GM08714 (cell line): ENCODE data around the gene HOXC5.

ENCODE experiments used
- H3K4me3 ChIP-seq: fragments of 200-500 bp; sonication (Bioruptor generic); 2 replicates; pipeline ENCODE4 v1.5.1; 2014; ENCODE audit warnings: mild to moderate bottlenecking, low read length, inconsistent platforms
- ZNF274 ChIP-seq: IDR thresholded peaks from 2 replicates; pipeline ENCODE4 v1.6.1; 2012; ENCODE audit warnings: mild to moderate bottlenecking, low read depth, low read length

Gene HOXC5

DNA sequence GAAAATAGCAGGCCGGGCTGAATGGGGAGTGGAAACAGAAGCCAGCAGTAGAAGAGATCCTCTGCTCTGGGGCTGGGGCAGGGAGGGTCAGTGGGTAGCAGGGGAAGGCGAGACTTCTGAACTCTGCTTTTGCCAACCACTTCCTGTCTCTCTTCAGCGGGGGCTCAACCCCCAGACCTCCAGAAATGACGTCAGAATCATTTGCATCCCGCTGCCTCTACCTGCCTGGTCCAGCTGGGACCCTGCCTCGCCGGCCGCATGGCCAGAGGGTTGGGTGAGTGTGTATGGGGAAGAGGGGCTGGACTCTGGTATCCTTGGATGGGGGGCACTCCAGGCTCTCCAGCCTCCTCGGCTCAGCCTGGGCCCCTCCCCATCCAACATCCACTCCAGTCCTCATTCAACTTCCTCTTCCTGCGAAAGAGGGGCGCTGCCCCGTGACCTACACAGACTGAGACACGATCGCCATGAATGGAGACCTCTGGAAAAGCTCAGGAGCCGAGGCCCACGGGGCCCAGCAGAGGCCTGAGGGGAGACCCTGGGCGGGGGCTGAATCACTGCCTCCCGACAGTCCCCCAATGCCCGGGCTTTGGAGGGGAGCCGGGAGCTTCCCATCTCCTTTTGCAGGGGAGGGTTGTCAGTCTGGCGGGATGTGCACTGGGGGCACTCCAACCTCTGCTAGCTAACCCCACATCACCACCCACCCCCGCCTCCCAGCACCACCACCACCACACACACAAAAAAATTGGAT lies 20.3 kb downstream of the HOXC5 start:
- no peak for TF ChIP-seq ZNF274
- H3K4me3 ChIP-seq: peak overlapping the region; percentile 52

DNA sequence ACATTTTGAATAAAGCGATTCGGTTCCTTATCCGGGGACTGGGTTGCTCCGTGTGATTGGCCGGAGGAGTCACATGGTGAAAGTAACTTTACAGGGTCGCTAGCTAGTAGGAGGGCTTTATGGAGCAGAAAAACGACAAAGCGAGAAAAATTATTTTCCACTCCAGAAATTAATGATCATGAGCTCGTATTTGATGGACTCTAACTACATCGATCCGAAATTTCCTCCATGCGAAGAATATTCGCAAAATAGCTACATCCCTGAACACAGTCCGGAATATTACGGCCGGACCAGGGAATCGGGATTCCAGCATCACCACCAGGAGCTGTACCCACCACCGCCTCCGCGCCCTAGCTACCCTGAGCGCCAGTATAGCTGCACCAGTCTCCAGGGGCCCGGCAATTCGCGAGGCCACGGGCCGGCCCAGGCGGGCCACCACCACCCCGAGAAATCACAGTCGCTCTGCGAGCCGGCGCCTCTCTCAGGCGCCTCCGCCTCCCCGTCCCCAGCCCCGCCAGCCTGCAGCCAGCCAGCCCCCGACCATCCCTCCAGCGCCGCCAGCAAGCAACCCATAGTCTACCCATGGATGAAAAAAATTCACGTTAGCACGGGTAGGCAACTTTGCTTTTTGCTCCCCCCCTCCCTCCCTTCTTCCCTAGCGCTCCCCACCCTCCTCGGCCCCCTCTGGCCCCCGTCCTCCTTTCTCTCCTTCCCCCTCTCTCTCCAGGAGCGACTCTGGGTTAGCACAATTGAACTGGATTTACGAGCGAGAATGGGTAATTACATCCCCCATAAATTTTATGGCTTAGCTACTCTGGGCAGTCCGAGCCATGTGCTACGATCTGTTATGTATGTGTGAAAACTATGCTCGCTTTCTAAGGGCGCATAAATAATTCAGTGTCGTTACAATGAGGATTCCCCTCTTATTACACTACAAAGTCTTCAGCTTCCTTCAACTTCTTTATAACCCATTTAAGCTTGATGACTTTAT lies 21.2 kb downstream of the HOXC5 start, which contains the start of gene HOXC4:
HOXC4 (plus strand) TSS at position 85 of the 991 bp plus-strand sequence; CDS start at position 173, 88 bp downstream.
- TF ChIP-seq ZNF274: no peak
- peak within 1 kb of the TSS; percentile 52 for H3K4me3 ChIP-seq

DNA sequence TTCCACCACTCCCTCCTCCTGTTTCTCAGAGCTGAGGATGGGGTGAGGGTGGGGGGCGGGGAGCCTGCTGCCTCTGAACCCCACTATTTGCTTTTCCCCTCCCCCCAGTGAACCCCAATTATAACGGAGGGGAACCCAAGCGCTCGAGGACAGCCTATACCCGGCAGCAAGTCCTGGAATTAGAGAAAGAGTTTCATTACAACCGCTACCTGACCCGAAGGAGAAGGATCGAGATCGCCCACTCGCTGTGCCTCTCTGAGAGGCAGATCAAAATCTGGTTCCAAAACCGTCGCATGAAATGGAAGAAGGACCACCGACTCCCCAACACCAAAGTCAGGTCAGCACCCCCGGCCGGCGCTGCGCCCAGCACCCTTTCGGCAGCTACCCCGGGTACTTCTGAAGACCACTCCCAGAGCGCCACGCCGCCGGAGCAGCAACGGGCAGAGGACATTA lies 21.9 kb downstream of the HOXC5 start:
- TF ChIP-seq ZNF274: no peak
- no peak overlapping the region for H3K4me3 ChIP-seq

- no peak for TF ChIP-seq ZNF274
Measured at GRCh38 chr12:54055552-54055951, 22.7 kb downstream of the HOXC5 start.

DNA sequence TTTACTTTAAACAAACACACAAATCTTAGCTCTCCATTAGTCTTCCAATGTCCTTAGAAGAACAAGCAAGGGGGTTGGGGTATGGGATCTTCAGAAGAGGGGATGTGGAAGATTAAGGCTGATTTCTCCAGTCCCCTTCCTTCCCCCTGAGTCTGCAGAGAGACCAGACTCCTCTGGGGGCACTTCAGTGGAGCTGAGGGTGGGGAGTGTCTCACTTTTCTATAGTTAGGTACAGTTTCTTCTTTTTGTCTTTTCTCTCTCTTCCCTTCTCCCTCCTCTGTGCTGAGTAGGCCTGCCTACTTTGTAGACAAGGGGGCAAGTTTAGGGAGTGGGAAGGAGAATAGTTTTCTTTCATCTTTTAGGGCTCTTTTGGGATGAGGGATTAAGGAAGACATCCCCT lies 23.3 kb downstream of the HOXC5 start:
- no peak overlapping the region for H3K4me3 ChIP-seq
- no peak for TF ChIP-seq ZNF274

More at GRCh38 chr12:54055552-54055951, 22.7 kb downstream of the HOXC5 start:
- no peak overlapping the region for H3K4me3 ChIP-seq

DNA sequence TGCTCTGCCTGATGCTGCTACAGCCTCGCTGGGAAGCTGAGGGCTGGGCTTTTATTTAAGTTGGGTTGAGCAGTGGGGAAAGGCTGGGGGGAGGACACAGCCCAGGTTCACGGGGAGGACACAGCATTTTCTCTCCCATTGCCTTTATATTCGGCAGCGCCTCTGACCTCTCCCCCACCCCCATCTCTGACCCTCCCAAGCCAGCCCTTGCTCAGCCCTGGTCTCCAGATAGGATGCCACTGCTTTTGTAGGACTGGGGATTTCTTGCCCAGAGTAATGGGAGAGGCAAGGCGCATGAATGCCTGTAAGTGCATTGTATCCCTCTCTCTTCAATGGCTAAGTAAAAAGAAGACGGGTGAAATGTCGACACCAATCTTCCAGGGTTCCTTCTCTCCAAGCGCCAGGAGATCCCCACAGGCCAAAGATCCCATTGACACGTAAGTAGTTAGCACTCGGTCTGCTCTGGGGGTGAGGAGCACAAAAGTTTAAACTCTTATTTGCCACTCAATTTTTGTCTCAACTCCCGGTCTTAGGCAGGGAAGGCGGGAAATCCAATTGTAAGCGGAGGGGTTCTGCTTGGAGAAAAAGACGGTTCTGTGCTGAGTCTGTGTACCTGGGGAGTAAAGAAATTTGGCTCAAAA lies 25.4 kb downstream of the HOXC5 start:
- H3K4me3 ChIP-seq: no peak overlapping the region
- no peak for TF ChIP-seq ZNF274

DNA sequence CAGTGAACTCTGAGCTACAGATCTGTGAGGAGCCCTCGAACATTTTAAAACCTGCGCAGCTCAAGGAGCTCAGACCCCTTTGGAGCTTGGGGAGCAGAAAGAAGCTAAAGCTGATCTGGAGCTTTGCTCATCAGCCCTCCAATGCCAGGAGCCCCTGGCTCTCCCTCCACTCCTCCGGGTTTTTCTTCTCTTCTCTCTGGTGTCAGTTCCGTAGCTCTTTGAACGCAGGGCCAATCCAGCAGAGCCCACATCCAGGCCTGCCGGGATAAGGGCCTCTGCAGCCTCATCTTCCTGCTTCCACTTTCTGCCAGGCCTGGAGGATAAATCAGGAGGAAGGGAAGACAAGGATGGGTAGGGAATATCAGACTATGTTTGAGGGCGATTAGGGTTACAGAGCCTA lies 26.8 kb downstream of the HOXC5 start:
- H3K4me3 ChIP-seq: no peak overlapping the region
- no peak for TF ChIP-seq ZNF274

DNA sequence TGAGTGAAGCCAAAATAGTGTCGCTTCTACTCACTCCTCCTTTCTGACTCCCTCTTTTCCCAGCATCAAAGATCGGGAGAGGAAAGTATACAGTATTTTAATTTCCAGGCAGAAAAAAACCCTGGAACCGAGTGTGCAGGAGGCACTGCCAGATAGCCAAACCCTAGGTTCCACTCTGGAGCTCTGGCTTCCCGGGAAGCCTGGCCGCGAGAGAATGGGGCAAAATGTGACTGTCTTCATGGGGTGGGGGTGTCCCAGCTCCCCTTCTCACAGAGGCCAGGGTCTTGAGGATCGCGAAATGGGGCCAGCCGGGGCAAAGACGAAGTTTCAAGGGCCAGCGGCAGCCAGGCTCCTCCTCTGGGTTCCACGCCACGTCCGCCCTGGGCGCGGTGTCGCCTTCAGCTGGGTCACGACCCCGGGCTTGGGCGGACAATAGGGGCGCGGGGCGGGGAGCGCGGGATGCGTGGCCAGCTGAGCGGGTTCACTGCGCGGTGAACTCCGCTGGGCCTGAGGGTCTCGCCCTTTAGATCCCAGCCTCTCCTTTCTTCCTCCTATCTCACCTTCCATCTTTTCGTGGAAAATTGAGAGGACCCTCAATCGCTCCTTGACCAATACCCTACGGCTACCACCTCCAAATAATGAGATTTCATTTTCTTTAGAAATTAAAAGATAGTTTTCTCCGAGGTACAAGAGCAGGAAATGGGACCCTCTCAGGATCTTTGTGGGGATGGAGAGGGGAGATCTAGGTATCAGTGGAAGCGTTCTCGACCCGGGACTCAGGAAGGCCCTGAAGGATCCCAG lies 27.5 kb downstream of the HOXC5 start:
- TF ChIP-seq ZNF274: no peak
- no peak overlapping the region for H3K4me3 ChIP-seq

DNA sequence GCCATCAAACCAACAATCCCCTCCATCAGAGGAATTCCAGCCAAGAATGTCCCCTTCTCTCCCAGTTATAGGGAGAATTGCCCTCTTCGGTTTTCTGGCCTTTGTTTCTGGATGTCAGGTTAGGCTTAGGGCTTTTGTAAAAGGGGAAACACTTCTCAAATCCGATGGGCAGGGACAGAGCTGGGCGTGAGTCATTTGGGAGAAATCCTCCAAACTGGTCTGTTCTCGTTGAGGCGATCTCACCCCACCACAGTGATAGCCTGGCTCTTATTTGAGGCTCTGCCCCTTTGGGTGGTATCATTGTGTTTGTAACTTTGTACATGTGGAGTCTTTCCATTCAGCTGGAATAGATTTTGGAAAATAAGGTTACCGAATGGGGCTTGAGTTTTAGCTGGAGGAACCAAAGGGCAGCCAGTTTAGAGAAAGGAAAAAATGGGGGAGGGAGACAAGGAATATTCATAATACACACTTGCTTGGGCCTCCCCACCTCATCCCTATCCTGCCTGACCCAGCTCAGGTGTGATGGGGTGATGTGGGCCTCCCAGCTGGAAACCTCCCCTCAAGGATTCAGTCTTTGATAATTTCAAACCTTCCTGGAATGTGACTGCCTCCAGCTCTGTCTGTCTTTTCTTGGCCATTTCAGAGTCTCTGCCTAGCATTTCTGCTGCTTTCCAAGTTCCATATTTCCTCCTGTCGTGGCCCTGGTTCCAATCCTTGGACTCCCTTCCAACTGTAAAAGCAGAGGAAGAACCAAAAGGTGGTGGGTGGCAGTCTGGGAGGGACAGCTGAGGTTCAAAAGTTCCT lies 28.3 kb downstream of the HOXC5 start:
- no peak overlapping the region for H3K4me3 ChIP-seq
- TF ChIP-seq ZNF274: no peak

DNA sequence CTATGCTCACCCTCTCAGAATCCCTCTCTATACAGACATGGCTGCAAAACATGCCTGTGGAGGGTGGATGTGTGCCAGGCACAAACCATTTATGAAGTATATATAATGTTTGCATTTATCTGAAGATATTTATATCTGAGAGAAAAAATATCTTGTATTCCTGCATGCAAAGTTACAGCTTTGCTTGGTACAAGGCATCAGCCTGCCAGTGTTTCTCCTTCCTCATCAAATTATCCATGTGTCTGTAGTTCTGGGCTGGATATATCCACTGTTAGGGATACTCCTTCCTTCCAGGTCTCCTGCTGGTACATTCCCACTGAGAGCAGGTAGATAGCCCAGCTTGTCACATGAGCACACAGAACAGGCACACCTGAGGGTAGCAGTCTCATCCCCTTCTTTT lies 32.8 kb downstream of the HOXC5 start:
- H3K4me3 ChIP-seq: no peak overlapping the region
- no peak for TF ChIP-seq ZNF274

DNA sequence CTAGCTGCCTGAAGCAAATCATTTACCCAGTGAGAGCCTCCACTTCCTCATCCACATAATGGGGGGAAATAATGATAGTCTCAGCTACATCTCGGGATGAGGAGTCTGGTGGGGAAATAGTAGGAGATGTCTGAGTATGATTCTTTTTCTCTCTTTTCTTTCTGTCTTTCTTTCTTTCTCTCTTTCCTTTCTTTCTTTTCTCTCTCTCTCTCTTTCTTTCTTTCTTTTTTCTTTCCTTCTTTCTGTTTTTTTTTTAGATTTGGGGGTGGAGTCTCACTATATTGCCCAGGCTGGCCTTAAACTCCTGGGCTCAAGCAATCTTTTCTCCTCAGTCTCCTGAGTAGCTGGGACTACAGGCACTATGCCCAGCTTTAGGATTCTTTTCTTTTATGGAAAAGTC lies 33.6 kb downstream of the HOXC5 start:
- no peak overlapping the region for H3K4me3 ChIP-seq

GRCh38 chr12:54068418-54069070 lies 35.7 kb downstream of the HOXC5 start:
- no peak for TF ChIP-seq ZNF274
- no peak overlapping the region for H3K4me3 ChIP-seq

More for the DNA sequence above, 33.6 kb downstream of the HOXC5 start:
- no peak for TF ChIP-seq ZNF274
